Measurements from ENCODE around the gene WDR13. TPM values are rescaled to one million over a fixed set of nuclear protein-coding genes. Genes with fewer than 3 reads are reported as not detected.

Gene WDR13
- total and polyA plus RNA-seq, 8 donors: 107 to 552 (median 177) TPM

DNA sequence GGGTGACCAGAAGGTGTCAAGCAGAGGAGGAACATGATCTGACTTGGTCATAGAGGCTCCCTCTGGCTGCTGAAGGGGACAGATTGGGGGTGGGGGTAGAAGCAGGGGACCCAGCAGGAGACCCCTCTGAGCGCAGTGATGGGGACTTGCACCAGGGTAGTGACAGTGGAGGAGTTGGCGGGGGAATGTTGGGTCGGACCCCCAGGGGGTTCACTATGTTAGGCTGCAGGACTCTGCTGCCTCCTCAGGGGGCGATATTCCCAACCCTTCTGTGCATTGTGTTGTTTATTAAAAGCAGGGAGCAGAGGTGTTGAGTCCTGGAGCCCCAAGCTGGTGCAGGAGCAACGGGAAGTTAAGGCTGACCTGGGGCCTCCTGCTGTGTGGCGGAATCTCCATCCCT lies 8.8 kb downstream of the WDR13 start:
- intact Hi-C loops (cut with DNase I): no loop called here
- Histone ChIP-seq H3K36me3 (peaks cover 0 to 17% (median 0%) of the 10 kb centered on the region in 3 donors), H3K27ac (no peak overlapping the region), H3K27me3 (no peaks in the 10 kb centered on the region), H3K4me3 (no peak overlapping the region), H3K9me3 (no peaks in the 10 kb centered on the region), H3K4me1 (no peaks in the 10 kb centered on the region)
- ATAC-seq: peak in 1 of 4 donors; percentile 4
- FAIRE-seq: no peak
- TF ChIP-seq, protein P1, sequence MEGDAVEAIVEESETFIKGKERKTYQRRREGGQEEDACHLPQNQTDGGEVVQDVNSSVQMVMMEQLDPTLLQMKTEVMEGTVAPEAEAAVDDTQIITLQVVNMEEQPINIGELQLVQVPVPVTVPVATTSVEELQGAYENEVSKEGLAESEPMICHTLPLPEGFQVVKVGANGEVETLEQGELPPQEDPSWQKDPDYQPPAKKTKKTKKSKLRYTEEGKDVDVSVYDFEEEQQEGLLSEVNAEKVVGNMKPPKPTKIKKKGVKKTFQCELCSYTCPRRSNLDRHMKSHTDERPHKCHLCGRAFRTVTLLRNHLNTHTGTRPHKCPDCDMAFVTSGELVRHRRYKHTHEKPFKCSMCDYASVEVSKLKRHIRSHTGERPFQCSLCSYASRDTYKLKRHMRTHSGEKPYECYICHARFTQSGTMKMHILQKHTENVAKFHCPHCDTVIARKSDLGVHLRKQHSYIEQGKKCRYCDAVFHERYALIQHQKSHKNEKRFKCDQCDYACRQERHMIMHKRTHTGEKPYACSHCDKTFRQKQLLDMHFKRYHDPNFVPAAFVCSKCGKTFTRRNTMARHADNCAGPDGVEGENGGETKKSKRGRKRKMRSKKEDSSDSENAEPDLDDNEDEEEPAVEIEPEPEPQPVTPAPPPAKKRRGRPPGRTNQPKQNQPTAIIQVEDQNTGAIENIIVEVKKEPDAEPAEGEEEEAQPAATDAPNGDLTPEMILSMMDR (IDR thresholded peaks at IDR 0.05): no peak
- WGBS, 2 donors: 67 to 80% methylated on average over 6 of the region's 6 CpGs
- DNase-seq: no peak

DNA sequence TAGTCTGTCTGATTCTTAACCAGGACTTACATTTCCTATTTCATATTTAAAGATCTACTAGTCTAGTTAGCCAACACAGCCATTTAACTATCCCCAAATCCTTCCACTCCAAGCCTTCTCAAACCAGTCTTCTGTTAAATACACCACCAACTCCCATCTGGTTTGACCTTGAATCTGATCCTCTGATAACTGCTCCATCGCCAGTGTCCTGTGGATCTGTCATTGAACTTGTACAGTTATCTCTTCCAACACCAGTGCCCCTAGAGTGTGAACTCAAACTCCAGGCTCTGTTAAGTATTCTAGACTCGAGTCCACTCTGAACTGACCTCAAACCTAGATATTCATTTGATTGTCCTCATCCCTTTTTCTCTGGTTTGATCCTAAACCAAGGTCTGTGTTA lies 14.4 kb downstream of the WDR13 start:
- 29 to 32% methylated on average over 2 of the region's 2 CpGs for WGBS, 2 donors
- Histone ChIP-seq H3K27ac (no peak overlapping the region), H3K4me1 (no peaks in the 10 kb centered on the region), H3K27me3 (no peaks in the 10 kb centered on the region), H3K36me3 (no peaks in the 10 kb centered on the region), H3K4me3 (no peak overlapping the region), H3K9me3 (no peaks in the 10 kb centered on the region)
- ATAC-seq: no peak
- DNase-seq: no peak
- intact Hi-C loops (cut with DNase I): no loop called here
- TF ChIP-seq, protein P1 (IDR thresholded peaks at IDR 0.05): no peak
- no peak for FAIRE-seq

DNA sequence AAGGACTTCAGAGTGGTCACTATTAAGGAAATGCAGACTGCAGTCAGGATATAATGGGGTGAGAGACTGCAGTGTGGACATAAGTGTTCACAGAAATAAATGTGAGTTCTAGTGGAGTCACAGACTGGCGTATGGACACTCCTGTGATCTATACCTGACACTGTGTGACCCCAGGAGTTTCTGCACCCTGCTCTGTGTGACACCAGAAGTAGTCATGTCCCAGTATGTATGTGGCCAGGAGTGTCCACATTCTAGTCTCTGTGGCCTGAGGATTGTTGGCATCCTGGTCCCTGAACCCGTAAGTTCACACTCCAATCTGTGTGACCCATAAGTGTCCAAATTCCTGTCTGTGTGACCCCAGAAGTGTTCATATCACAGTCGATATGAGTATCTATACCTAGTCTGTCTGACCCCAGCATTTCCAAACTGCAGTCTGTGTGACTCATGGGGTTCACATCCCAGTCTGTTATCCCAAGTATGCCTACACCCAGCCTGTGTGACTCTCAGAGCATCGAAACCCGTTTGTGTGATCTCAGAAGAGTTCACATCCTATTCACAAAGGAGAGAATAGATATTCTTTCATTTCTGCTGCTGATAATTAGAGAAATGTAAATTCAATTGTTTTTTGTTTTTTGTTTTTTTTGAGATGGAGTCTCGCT lies 16.3 kb downstream of the WDR13 start:
- no peak for ATAC-seq
- intact Hi-C loops (cut with DNase I): no loop called here
- TF ChIP-seq, protein P1 (IDR thresholded peaks at IDR 0.05): no peak

DNA sequence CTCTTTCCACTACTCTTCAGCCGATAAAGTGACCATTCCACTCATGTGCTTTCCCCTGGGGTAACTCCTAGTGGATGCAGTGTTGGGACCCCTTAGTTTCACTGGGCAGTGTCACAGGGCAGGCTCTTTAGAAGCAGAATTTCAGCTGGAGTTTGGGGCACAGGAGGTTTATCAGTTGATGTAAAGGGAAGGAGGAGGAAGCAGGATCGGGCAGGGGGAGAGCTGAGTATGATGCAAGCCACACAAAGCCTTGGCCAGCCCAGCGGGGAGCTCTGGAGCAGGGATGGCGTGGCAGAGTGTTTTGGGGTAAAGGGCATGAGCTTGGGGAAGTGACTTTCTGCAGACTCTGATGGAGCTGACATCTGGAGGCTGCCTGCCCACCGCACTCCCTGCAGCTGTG lies 19.3 kb downstream of the WDR13 start:
- H3K4me1 ChIP-seq: no peaks in the 10 kb centered on the region
- TF ChIP-seq, protein P1 (IDR thresholded peaks at IDR 0.05): no peak
- no peak overlapping the region for H3K27ac ChIP-seq
- intact Hi-C loops (cut with DNase I): no loop called here
- H3K4me3 ChIP-seq: no peak overlapping the region
- WGBS, 2 donors: 34 to 37% methylated on average over 5 of the region's 5 CpGs
- FAIRE-seq (no peak), DNase-seq (peak in 1 of 6 donors; percentile 46), ATAC-seq (peak in 1 of 4 donors; percentile 20)
- no peaks in the 10 kb centered on the region for H3K36me3 ChIP-seq
- no peaks in the 10 kb centered on the region for H3K9me3 ChIP-seq
- H3K27me3 ChIP-seq: no peaks in the 10 kb centered on the region

More for the DNA sequence above, 16.3 kb downstream of the WDR13 start:
- FAIRE-seq (no peak), DNase-seq (no peak)
- H3K27me3 ChIP-seq: no peaks in the 10 kb centered on the region
- no peak overlapping the region for H3K27ac ChIP-seq
- no peak overlapping the region for H3K4me3 ChIP-seq
- no peaks in the 10 kb centered on the region for H3K9me3 ChIP-seq
- H3K4me1 ChIP-seq: no peaks in the 10 kb centered on the region
- 77 to 82% methylated on average over 6 of the region's 6 CpGs for WGBS, 2 donors
- H3K36me3 ChIP-seq: no peaks in the 10 kb centered on the region

DNA sequence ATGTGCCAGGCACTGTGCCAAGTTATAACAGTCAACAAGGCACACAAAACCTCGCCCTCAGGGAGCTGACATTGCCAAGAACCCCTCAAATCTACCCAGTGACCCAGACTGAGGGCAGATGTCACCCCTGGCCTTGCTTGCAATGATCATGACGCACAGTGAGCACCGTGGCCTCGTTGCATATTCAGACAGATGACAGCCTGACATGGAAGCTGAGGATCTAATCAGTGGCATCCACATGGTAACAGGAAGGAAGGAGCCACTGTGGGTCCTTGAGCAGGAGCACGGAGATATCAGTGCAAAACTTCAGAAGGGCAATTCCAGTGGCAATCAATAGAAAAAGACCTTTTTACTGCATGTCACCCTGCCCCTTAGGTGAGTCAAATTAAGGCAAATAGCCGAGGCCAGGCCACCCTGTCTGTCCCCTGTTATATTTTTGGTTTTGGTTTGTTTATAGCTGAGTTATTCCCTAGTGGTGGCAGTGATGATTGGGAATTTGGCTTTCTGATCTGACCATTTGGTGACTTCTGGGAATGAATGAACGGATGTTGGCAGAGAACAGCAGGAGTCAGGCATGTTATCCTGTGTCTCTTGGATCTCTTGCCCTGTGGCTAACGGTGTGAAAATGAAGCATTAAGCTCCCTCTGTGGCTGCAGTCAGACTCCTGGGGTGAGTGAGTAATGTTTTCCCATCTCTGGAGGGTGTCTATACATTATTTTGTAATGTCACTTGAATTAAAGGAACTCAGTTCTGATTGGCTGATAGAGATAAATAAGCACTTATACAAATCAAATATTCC lies 20.4 kb downstream of the WDR13 start:
- 29% methylated on average over 8 of the region's 8 CpGs for WGBS, 2 donors
- Histone ChIP-seq H3K27me3 (no peaks in the 10 kb centered on the region), H3K9me3 (no peaks in the 10 kb centered on the region), H3K27ac (no peak overlapping the region), H3K4me1 (no peaks in the 10 kb centered on the region), H3K36me3 (no peaks in the 10 kb centered on the region), H3K4me3 (no peak overlapping the region)
- ATAC-seq (peak in 2 of 4 donors; percentile 15 to 23), FAIRE-seq (no peak), DNase-seq (peak in 1 of 6 donors; percentile 10)
- TF ChIP-seq, protein P1 (IDR thresholded peaks at IDR 0.05): no peak
- intact Hi-C loops (cut with DNase I): no loop called here

Measured in pancreas (tissue), 10 donors.